Measurements from ENCODE around the gene QPRT.
A peak's percentile ranks its signal among the peaks of the same experiment; 100 is the strongest.
"Not testable (repeated sequence)": the region's sequence is repeated elsewhere in the genome, so short reads cannot be mapped to it uniquely, and the experiment has no call there.

Gene QPRT

GRCh38 chr16:29705030-29705429 lies 26.1 kb downstream of the QPRT start:
- DNase-seq (ENCODE audit: low read depth) = no peak
- H3K4me3 ChIP-seq (ENCODE audit: low read depth, low read length) = no peak overlapping the region
- no peak for TF ChIP-seq CTCF (IDR thresholded peaks at IDR 0.05; ENCODE audit: low read depth, low read length)
- TF ChIP-seq MAX (IDR thresholded peaks at IDR 0.05; ENCODE audit: low read depth, low read length) = no peak
- no peak for TF ChIP-seq MYC (IDR thresholded peaks at IDR 0.05; ENCODE audit: low read depth, low read length)
- no peak for TF ChIP-seq POLR2A (IDR thresholded peaks at IDR 0.05; ENCODE audit: extremely low read depth, insufficient read length)

GRCh38 chr16:29707160-29707559 lies 28.2 kb downstream of the QPRT start:
- H3K4me3 ChIP-seq (ENCODE audit: low read depth, low read length); DNase-seq (ENCODE audit: low read depth): not testable (repeated sequence)

- TF ChIP-seq POLR2A (IDR thresholded peaks at IDR 0.05; ENCODE audit: extremely low read depth, insufficient read length) (no peak), MAX (IDR thresholded peaks at IDR 0.05; ENCODE audit: low read depth, low read length) (no peak), CTCF (IDR thresholded peaks at IDR 0.05; ENCODE audit: low read depth, low read length) (no peak), MYC (IDR thresholded peaks at IDR 0.05; ENCODE audit: low read depth, low read length) (no peak)
- H3K4me3 ChIP-seq (ENCODE audit: low read depth, low read length) = no peak overlapping the region
- DNase-seq (ENCODE audit: low read depth) = no peak
These were observed 30.1 kb downstream of the QPRT start for GRCh38 chr16:29708917-29709600.

- not testable (repeated sequence) for H3K4me3 ChIP-seq (ENCODE audit: low read depth, low read length)
These were observed 30.7 kb downstream of the QPRT start for GRCh38 chr16:29709657-29710056.

GRCh38 chr16:29710227-29711219 lies 31.5 kb downstream of the QPRT start:
- H3K4me3 ChIP-seq (ENCODE audit: low read depth, low read length) = no peak overlapping the region
- TF ChIP-seq CTCF (IDR thresholded peaks at IDR 0.05; ENCODE audit: low read depth, low read length) (peak; percentile 60), POLR2A (IDR thresholded peaks at IDR 0.05; ENCODE audit: extremely low read depth, insufficient read length) (no peak), MAX (IDR thresholded peaks at IDR 0.05; ENCODE audit: low read depth, low read length) (peak; percentile 99), MYC (IDR thresholded peaks at IDR 0.05; ENCODE audit: low read depth, low read length) (peak; percentile 96)
- peak; percentile 80 for DNase-seq (ENCODE audit: low read depth)

More at GRCh38 chr16:29709657-29710056, 30.7 kb downstream of the QPRT start:
- not testable (repeated sequence) for DNase-seq (ENCODE audit: low read depth)

GRCh38 chr16:29712809-29713208 lies 33.8 kb downstream of the QPRT start:
- no peak overlapping the region for H3K4me3 ChIP-seq (ENCODE audit: low read depth, low read length)
- no peak for TF ChIP-seq MYC (IDR thresholded peaks at IDR 0.05; ENCODE audit: low read depth, low read length)
- no peak for TF ChIP-seq POLR2A (IDR thresholded peaks at IDR 0.05; ENCODE audit: extremely low read depth, insufficient read length)
- no peak for TF ChIP-seq MAX (IDR thresholded peaks at IDR 0.05; ENCODE audit: low read depth, low read length)
- TF ChIP-seq CTCF (IDR thresholded peaks at IDR 0.05; ENCODE audit: low read depth, low read length) = no peak
- DNase-seq (ENCODE audit: low read depth) = peak; percentile 27

Data from NB4 (cell line).